Dendritic cell treated with granulocyte-macrophage colony-stimulating factor and Interleukin-4, amounts not matched to agents 40 ng/mL and 50 ng/mL, for 4 days (primary cell): ENCODE measurements around the gene RPP14.

Experiments
- H3K27ac Mint-ChIP-seq: one replicate; pipeline ENCODE4 v1.8.0; 2022; ENCODE audit warnings: mild to moderate bottlenecking, mixed read lengths
- H3K27me3 Mint-ChIP-seq: one replicate; pipeline ENCODE4 v1.8.0; 2022; ENCODE audit warnings: mild to moderate bottlenecking, mixed read lengths
- H3K36me3 Mint-ChIP-seq: one replicate; pipeline ENCODE4 v1.8.0; 2022; ENCODE audit warnings: low read depth, mixed read lengths
- H3K4me1 Mint-ChIP-seq: one replicate; pipeline ENCODE4 v1.8.0; 2022; ENCODE audit warnings: low read depth, mixed read lengths
- H3K4me3 Mint-ChIP-seq: one replicate; pipeline ENCODE4 v1.8.0; 2022; ENCODE audit warnings: mild to moderate bottlenecking, moderate library complexity, mixed read lengths
- H3K9me3 Mint-ChIP-seq: one replicate; pipeline ENCODE4 v1.8.0; 2022; ENCODE audit warnings: mixed read lengths
- intact Hi-C: fragments of 100-400 bp; cut with micrococcal nuclease; formaldehyde crosslinking; loops from one replicate; pipeline ENCODE4 v1.15.0; 2022

RPP14 gene

GRCh38 chr3:58299839-58300516 lies 6.1 kb upstream of the RPP14 start:
- Mint-ChIP-seq H3K36me3 (peaks cover 6% of the 10 kb centered on the region), H3K27me3 (peaks cover 20% of the 10 kb centered on the region), H3K4me3 (no peak overlapping the region), H3K9me3 (peaks cover 13% of the 10 kb centered on the region), H3K4me1 (no peaks in the 10 kb centered on the region), H3K27ac (no peak overlapping the region)
- intact Hi-C loops: loop anchor here (1.0 to 10.0 kb wide), 2 partner anchors 113 to 295 kb away; partner anchors contain the start of gene FLNB

- H3K27ac Mint-ChIP-seq: peak overlapping the region; percentile 99
- H3K4me3 Mint-ChIP-seq: peak overlapping the region; percentile 86
- H3K4me1 Mint-ChIP-seq: peaks cover 25% of the 10 kb centered on the region
- intact Hi-C loops: loop anchor here (2.0 to 10.0 kb wide), 2 partner anchors 225 to 303 kb away; partner anchors contain the start of gene FLNB
- no peaks in the 10 kb centered on the region for H3K9me3 Mint-ChIP-seq
- H3K36me3 Mint-ChIP-seq: peaks cover 62% of the 10 kb centered on the region
- no peaks in the 10 kb centered on the region for H3K27me3 Mint-ChIP-seq
Observed at GRCh38 chr3:58307639-58308215, 1.7 kb downstream of the RPP14 start.

GRCh38 chr3:58308728-58309127 lies 2.7 kb downstream of the RPP14 start:
- Mint-ChIP-seq H3K27me3 (no peaks in the 10 kb centered on the region), H3K27ac (peak overlapping the region; percentile 73), H3K4me1 (peaks cover 29% of the 10 kb centered on the region), H3K4me3 (no peak overlapping the region), H3K9me3 (no peaks in the 10 kb centered on the region), H3K36me3 (peaks cover 72% of the 10 kb centered on the region)
- intact Hi-C loops: loop anchor here (10.0 kb wide), 1 partner anchor 304 kb away; the partner anchor contains the start of gene FLNB

GRCh38 chr3:58317811-58318210 lies 11.8 kb downstream of the RPP14 start:
- peak overlapping the region; percentile 44 for H3K4me3 Mint-ChIP-seq
- H3K36me3 Mint-ChIP-seq: peaks cover 72% of the 10 kb centered on the region

GRCh38 chr3:58321791-58322190 lies 15.7 kb downstream of the RPP14 start:
- intact Hi-C loops: loop anchor here (1.0 to 5.0 kb wide), 2 partner anchors 93 to 211 kb away; no protein-coding TSS in a partner anchor
- H3K27ac Mint-ChIP-seq: no peak overlapping the region
- peaks cover 37% of the 10 kb centered on the region for H3K4me1 Mint-ChIP-seq
- no peaks in the 10 kb centered on the region for H3K27me3 Mint-ChIP-seq
- H3K9me3 Mint-ChIP-seq: no peaks in the 10 kb centered on the region
- H3K36me3 Mint-ChIP-seq: peaks cover 33% of the 10 kb centered on the region
- no peak overlapping the region for H3K4me3 Mint-ChIP-seq

More at GRCh38 chr3:58317811-58318210, 11.8 kb downstream of the RPP14 start:
- H3K27ac Mint-ChIP-seq: peak overlapping the region; percentile 90
- no peaks in the 10 kb centered on the region for H3K9me3 Mint-ChIP-seq
- H3K4me1 Mint-ChIP-seq: peaks cover 56% of the 10 kb centered on the region
- intact Hi-C loops: loop anchor here (5.0 kb wide), 1 partner anchor 174 kb away; the partner anchor contains the start of gene KCTD6
- no peaks in the 10 kb centered on the region for H3K27me3 Mint-ChIP-seq

GRCh38 chr3:58322793-58323192 lies 16.7 kb downstream of the RPP14 start:
- no peak overlapping the region for H3K27ac Mint-ChIP-seq
- H3K27me3 Mint-ChIP-seq: no peaks in the 10 kb centered on the region
- peaks cover 27% of the 10 kb centered on the region for H3K4me1 Mint-ChIP-seq
- intact Hi-C loops: loop anchor here (5.0 kb wide), 1 partner anchor 210 kb away; no protein-coding TSS in a partner anchor
- H3K9me3 Mint-ChIP-seq: no peaks in the 10 kb centered on the region
- H3K4me3 Mint-ChIP-seq: no peak overlapping the region
- H3K36me3 Mint-ChIP-seq: peaks cover 23% of the 10 kb centered on the region

- H3K9me3 Mint-ChIP-seq: no peaks in the 10 kb centered on the region
- peaks cover 18% of the 10 kb centered on the region for H3K4me1 Mint-ChIP-seq
- H3K36me3 Mint-ChIP-seq: peaks cover 14% of the 10 kb centered on the region
- no peaks in the 10 kb centered on the region for H3K27me3 Mint-ChIP-seq
- no peak overlapping the region for H3K4me3 Mint-ChIP-seq
- intact Hi-C loops: loop anchor here (5.0 kb wide), 1 partner anchor 209 kb away; no protein-coding TSS in a partner anchor
- no peak overlapping the region for H3K27ac Mint-ChIP-seq
Observed at GRCh38 chr3:58323529-58324390, 17.7 kb downstream of the RPP14 start.

GRCh38 chr3:58324391-58325390 lies 18.6 kb downstream of the RPP14 start:
- Mint-ChIP-seq H3K4me1 (peaks cover 12% of the 10 kb centered on the region), H3K36me3 (peaks cover 4% of the 10 kb centered on the region), H3K4me3 (no peak overlapping the region), H3K9me3 (no peaks in the 10 kb centered on the region), H3K27ac (no peak overlapping the region), H3K27me3 (no peaks in the 10 kb centered on the region)
- intact Hi-C loops: loop anchor here (5.0 kb wide), 1 partner anchor 208 kb away; no protein-coding TSS in a partner anchor

GRCh38 chr3:58325525-58325992 lies 19.5 kb downstream of the RPP14 start:
- intact Hi-C loops: no loop called here
- no peak overlapping the region for H3K4me3 Mint-ChIP-seq
- peaks cover 12% of the 10 kb centered on the region for H3K4me1 Mint-ChIP-seq
- no peaks in the 10 kb centered on the region for H3K27me3 Mint-ChIP-seq
- H3K36me3 Mint-ChIP-seq: no peaks in the 10 kb centered on the region
- H3K9me3 Mint-ChIP-seq: no peaks in the 10 kb centered on the region
- H3K27ac Mint-ChIP-seq: no peak overlapping the region

GRCh38 chr3:58326267-58326900 lies 20.3 kb downstream of the RPP14 start:
- Mint-ChIP-seq H3K36me3 (no peaks in the 10 kb centered on the region), H3K9me3 (no peaks in the 10 kb centered on the region), H3K27ac (no peak overlapping the region), H3K4me1 (peaks cover 4% of the 10 kb centered on the region), H3K27me3 (no peaks in the 10 kb centered on the region), H3K4me3 (no peak overlapping the region)
- intact Hi-C loops: no loop called here

GRCh38 chr3:58329150-58329921 lies 23.3 kb downstream of the RPP14 start:
- Mint-ChIP-seq H3K27me3 (no peaks in the 10 kb centered on the region), H3K4me1 (peaks cover 10% of the 10 kb centered on the region), H3K9me3 (no peaks in the 10 kb centered on the region), H3K36me3 (peaks cover 10% of the 10 kb centered on the region), H3K4me3 (no peak overlapping the region), H3K27ac (no peak overlapping the region)
- intact Hi-C loops: no loop called here

- peaks cover 10% of the 10 kb centered on the region for H3K36me3 Mint-ChIP-seq
- H3K4me3 Mint-ChIP-seq: no peak overlapping the region
- intact Hi-C loops: loop anchor here (5.0 kb wide), 1 partner anchor 42 kb away; no protein-coding TSS in a partner anchor
- peaks cover 16% of the 10 kb centered on the region for H3K4me1 Mint-ChIP-seq
- H3K27me3 Mint-ChIP-seq: no peaks in the 10 kb centered on the region
- H3K27ac Mint-ChIP-seq: no peak overlapping the region
- no peaks in the 10 kb centered on the region for H3K9me3 Mint-ChIP-seq
Observed at GRCh38 chr3:58329922-58330413, 23.9 kb downstream of the RPP14 start.
